HG03060 (cell line): ENCODE data around the gene DLG2.
"Not testable (repeated sequence)": the region's sequence is repeated elsewhere in the genome, so short reads cannot be mapped to it uniquely, and the experiment has no call there.

Source experiments
- ATAC-seq: cut with Tn5 transposase; IDR thresholded peaks from one replicate; pipeline ENCODE4 v1.9.1; 2021; ENCODE audit warnings: low read depth, moderate number of reproducible peaks; ENCODE audit not compliant: unreplicated experiment

Gene DLG2

DNA sequence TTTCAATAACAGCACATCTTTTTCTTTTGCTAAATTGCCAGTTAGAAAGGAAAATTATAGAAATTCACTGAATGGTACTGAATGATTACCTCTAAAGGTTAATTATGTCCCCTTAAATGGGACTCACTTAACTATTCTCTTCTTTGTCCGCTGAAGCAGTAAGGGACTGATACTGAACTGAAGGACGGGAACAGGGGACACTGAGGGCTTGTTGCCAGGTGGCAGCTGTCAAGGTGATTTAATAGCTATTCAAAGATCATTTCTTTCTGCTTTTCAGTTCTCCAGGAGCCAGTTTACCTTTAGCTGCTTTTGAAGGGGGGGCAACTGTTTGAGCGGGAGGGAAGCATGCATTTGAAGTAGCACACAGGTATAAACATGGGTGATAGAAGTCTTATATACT lies 2015.5 kb downstream of the DLG2 start:
- ATAC-seq, result no peak

DNA sequence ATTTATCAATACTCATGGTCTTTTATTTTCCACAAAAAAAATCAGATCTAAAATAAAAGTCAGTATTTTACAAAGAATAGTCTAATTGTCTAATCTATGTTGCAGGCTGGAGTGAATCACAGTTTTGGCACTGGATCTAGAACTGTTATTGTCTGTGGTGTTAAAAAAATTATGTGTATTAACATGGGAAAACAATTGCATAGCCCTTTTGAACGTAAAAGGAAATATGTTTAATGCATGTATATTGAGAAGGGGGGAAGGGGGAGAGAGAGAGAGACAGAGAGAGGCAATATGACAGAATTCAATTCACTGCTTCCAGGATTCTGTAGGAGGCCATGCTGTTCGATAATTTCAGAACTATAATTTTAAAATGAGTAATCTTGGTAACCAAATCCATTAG lies 2016.1 kb downstream of the DLG2 start:
- ATAC-seq, result no peak

DNA sequence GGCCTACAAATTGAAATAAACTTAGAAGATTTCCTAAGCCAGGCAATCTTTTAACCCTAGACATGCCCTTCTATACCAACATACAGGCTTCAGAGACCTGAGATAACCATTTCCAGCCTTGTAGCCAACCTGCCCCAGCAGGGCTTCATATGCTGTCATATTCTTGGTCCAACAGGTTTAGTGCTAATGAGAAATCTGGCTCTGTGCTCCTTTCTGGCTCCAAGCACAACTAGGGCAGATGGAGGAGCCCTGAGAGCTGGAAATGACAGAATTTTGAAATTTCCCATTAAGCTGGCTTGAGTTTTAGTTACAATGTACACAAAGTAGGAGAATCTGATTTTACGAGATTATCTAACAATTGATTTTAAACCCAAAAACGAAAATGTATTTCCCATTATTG lies 2018.0 kb downstream of the DLG2 start:
- ATAC-seq, result no peak

DNA sequence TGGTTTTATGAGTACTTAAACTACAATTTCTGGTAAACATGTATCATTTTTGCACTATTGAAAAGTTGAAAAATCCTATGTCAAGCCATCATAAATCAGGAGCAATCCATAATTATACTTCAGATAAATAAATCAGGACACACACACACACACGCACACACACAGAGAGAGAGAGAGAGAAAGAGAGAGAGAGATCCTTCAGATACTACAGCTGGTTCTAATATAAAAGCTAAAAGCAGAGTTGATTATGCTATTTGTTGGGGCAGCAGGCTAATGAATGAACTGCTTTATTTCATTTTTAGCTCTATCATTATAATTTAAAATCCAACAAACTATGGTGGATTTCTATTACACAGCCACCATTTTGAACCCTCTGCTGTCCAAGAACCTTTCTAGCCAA lies 2018.6 kb downstream of the DLG2 start:
- no peak for ATAC-seq

DNA sequence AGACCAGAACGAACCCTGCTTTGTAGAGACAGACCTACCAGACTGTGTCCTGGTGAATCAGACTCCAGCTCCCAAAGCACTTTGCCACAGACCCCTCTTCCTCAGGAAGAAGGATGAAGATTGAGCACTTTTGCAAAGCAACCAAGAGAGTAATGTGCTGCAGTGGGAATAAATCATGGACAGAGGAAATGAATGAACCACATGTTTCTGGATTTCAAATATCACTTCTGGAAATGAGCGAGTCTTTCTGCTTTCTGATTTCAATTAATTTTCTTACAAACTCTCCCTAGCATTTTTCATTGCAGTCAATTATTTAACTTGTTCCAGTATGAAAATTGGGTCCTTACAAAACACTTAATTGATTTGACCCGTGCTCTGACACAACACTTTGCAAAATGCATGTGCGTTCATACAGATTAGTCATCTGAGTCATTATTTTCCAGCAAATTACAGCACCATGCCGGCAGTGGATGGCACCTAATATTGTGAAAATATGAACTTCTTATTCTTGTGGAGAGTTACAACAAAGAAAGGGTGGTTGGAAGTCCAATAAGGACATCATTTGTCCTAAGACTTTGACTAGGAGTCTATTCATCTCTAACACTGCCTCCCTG lies 2025.1 kb downstream of the DLG2 start:
- ATAC-seq, result no peak

DNA sequence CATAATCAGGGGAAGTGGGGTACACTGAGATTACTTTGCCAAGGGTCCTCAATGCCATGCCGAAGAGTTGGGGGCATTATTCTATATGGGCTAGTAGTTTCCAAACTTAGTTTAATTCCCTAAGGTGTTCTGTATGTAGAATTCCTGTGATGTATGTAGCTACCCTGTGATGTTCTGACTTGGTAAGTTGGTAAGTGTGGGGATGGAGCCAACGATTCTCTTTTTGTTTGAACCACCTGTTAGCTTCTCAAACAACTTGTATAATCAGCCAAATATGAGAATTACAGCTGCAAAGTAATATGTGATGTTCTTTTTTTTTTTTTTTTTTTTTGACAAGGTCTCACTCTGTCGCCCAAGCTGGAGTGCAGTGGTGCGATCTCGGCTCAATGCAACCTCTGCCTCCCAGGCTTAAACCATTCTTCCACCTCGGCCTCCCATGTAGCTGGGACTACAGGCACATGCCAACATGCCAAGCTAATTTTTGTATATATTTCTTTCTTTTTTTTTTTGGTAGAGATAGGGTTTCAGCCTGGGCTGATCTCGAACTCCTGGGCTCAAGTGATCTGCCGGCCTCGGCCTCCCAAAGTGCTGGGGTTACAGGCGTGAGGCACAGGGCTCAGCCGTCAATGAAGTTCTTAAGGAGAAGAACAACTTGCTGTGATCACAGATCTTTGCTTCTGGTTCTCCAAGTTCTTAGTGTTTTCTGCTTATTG lies 2025.8 kb downstream of the DLG2 start:
- no peak for ATAC-seq

DNA sequence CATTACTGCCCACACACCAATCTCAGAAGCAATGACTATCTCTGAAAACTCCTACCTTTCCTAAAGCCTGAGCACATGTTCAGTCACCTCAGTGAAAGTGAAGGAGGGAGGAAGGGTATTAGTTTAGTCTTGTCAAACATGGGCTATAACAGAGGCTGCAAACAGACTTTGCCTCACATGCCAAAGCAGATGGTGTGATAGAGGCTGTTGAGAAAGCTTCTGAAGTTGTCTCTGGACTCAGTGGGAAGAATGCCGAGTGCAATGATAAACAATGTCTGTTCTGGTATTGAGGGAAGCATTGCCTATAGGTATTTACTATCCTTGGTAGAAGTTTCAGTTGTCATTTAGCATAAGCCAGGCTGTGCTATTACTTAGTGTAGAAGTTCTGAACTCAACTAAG lies 2026.5 kb downstream of the DLG2 start:
- ATAC-seq, result no peak

DNA sequence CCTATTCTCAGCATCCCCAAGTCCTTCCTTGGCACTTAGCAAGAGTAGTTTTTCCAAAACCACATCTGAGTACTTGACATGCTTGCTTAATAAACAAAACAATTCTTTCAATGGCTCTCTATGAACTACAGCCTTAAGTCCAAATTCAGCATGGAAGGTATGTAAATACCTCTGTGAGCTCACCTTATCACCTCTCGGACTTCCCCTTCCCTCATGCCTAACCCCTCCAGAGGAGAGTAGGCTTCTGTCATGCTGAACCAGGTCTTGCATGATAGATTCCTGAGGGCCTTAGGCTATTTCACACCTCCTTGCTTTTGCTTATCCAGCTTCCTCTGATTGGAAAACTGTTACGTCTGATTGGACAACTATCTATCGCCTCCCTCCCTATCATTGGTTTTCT lies 2028.1 kb downstream of the DLG2 start:
- no peak for ATAC-seq

DNA sequence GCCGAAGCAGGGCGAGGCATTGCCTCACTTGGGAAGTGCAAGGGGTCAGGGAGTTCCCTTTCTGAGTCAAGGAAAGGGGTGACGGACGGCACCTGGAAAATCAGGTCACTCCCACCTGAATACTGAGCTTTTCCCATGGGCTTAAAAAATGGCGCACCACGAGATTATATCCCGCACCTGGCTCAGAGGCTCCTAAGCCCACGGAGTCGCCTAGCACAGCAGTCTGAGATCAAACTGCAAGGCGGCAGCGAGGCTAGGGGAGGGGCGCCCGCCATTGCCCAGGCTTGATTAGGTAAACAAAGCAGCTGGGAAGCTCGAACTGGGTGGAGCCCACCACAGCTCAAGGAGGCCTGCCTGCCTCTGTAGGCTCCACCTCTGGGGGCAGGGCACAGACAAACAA lies 2039.3 kb downstream of the DLG2 start:
- not testable (repeated sequence) for ATAC-seq

DNA sequence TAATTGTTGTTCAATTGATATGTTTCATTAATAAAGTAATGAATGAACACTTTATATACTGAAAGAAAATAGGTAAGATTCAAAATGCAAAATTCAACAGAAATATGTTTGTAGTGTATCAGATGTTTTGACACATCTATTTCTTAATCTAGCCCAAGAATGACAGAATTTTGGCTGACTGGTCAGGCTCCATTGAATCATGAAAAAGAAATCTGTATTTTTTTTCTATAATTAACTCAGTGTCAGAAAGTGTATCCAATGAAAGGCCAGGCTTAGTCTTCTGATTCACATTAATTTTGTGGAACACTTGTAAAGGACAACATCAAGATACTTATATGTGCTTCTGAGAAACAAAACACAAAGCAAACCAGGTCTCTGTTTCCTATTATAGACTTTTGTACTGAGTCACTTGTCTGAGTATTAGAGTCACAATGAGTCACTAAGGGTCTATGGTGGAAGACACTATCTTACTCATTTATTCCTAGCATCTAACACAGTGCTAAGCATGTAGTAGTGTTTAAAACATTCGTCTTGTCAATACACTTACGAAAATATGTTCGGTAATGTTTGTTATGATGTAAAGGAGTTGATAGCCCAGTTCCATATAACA lies 2043.3 kb downstream of the DLG2 start:
- peak; percentile 100 for ATAC-seq

DNA sequence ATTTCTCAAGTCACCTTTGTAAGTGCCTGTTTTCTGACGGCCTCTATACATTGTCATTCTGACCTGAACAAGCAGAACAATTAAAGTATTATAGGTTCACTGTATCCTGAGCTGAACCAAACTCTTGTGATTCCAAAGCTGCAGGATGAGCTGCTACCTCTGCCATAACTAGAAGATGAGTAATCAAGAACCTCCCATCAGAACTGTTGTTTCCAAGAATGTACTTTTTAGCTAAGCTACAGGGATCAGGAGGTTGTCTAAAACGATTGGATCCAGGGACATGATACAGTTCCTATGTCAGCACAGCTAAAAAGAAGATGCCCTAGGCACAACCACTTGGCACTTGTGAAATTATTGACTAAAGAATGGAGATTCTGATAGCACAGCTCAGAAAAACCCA lies 2052.6 kb downstream of the DLG2 start:
- no peak for ATAC-seq

DNA sequence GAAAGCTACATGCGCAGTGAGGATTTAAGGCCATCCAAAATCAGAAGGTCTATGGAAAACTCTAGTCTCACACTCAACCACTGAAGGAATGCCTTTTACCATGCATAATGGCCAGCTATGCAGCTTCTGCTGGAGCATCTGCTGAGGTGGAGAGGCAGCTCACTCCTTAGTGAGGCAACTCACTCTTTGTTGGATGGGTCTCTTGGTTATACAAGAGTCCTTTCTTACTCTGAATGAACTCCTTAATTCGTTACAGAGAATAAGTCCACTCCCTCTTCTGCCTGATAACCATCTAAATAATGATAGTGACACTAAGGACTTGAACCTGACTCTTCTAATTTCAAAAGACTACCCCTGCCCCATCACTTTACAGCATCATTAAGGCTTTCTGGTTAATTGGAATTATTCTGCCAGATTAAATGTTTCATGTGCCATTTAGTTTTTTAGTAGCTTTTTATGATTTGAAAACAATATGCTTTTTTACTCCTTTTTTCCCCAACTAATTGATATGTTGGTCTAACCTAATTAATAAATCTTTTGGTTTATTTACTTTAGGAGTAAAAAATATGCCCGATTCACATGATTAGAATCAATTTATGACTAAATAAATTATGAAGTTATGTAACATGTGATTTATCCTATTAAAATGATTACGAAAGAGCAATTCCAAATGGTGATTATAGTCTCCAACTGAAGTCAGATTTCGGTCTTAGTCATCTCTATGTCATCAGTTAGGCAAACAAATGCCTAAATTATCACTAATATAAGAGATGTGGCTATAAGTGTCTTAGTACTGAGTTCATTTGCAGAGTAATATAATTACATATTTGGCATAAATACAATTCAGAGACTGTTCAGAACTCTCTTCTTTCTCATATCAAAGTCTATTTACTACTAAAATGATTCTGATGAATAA lies 2054.3 kb downstream of the DLG2 start:
- no peak for ATAC-seq

DNA sequence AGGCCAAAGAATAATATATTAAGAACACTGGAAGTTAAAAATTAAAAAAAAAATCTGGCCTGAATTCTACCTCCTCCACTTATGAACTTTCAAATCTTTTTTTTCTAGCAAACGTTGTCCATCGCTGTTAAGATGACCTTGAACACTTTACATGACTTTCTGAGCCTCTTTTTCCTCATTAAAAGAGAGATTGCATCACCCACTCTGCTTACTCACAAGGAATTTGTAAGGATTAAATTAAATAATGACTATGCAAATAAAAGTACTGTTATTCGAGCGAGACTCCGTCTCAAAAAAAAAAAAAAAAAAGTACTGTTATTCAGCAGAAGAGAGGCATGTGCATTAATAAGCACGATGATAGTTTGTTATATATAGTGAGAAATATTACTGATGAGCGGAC lies 2055.8 kb downstream of the DLG2 start:
- no peak for ATAC-seq

DNA sequence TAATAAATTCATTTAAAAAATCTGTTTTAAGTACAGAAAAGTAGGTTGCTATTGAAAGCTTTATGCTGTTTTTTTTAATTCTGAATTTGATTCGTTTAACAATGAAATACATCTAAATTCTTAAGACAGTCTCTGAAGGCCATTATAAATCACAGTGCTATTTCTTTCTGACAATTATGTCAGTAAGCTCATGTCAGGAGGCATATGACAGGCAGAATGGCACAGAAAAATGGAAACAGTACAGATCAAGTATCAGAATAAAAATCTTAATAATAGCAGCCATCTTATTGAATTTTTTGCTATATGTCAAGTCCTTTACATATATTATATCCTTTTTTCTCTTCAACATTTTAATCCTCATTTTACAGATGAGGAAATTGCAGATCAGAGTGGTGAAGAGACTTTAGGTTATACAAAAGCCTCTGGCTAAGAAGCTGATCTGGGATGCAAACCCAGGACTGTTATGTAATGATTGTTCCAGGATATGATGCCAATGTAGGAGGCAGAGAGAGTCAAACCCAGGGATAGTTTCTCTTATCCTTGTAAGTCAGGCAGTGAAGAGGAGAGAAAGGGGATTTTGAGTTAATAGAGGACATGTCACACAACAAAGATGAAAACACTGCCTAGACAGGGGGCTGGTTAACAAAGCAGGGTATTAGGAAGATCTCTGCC lies 2057.9 kb downstream of the DLG2 start:
- no peak for ATAC-seq

DNA sequence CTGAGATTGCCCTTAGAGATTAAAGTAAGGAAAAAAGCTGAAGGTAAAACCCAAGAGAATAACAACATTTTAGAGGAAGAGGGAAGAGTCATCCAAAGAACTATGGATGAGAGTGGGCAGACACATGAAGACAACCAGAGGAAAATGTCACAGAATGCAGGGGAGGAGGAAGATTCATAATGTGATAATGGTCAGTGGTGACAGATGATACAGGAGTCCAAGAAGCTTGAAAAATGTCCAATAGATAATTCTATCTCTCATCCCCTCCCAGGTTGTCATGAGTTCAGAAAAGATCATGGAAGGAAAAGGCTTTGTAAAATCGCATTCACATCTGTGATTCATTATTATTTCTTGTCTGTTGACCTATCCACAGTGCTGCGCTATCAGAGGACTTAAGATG lies 2058.6 kb downstream of the DLG2 start:
- no peak for ATAC-seq

DNA sequence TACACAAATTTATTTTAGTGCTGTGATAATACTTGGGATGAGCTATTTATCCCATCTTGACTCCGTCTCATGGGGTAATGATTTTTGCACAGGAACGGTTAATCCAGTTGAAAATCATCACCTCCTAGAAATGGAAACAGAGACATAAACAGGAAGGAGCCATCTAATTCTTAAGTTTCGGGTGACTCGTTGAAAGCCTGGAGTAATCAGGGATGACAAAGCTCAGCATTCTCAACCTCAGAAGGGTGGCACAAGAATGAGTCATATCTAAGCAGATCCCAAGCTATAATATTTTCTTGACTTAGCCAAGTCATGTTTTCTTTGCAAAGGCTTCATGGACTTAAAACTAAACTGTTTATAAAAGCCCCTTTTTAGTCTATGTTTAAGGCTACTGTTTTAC lies 2060.2 kb downstream of the DLG2 start:
- ATAC-seq, result no peak

DNA sequence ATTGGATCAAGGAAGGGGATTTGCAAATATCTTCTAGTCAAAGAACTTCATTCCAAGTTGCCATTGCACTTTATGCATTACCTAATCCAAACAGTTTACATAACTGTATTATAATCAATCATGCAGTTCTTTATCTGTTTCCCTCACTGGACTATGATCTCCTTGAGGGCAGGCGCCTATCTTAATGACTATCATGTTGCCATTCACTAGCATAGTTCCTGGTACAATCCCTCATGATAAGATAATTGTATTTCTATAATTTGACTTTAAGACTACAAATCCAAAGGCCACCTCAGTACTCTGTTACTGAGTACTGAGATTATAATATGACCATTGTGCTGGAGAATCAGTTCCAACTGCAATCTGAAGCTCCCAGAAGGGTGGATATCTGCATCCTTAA lies 2062.3 kb downstream of the DLG2 start:
- no peak for ATAC-seq

DNA sequence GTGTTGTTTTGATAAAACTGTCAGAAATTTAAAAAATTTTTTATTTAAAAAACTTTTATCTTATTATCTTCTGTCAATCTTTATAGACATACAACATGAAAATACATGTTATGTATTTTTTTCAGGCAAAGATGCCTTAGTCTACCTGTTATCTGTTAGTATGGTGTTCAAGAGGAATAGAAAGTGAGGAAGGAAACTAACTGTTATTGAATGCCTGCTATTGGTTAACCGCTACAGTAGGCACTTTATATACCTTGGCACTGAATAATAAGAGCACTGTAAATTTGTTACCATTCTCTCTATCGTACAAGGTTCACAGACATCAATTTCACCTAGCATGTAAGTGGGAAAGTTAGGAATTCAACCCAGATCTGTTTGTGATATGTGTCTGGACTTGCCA lies 2068.9 kb downstream of the DLG2 start:
- ATAC-seq, result no peak

DNA sequence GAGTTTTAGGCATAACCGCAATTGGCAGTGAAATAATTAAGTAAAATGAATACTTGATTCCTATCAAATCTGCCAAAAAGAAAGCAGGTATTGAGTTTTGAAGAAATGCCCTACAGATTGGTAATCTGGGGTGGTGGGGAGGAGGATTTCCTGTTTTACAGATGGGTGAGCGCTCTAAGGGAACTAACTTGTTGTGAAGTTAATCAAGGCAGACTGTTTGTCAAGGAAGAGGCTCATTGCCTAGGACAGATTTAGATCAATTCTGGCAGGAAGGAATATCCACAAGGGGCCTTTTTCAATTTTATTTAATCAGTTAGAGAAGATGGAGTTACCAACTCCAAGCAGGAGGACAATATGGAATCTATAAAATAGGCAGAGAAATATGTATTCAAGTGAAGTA lies 2069.5 kb downstream of the DLG2 start:
- no peak for ATAC-seq

DNA sequence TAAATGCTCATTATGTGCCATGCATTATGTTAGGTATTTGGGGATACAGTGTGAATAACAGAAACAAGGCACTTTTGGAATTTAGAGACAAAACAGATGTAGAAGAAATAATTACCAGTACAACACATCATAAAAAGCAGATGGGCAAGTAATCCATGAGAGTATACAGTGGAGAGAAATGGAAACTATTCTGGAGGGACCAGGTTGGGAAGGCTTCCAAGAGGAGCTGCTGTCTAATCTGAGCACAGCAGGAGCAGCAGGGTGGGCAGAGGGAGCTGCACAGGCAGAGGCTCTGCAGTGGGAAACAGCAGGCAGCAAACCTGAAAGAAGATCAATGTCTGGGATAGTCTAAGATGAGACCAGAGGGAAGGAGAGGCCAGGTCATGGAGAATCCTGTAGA lies 2072.3 kb downstream of the DLG2 start:
- ATAC-seq, result no peak
